ENCODE results near the gene SPP2.

Gene SPP2

DNA sequence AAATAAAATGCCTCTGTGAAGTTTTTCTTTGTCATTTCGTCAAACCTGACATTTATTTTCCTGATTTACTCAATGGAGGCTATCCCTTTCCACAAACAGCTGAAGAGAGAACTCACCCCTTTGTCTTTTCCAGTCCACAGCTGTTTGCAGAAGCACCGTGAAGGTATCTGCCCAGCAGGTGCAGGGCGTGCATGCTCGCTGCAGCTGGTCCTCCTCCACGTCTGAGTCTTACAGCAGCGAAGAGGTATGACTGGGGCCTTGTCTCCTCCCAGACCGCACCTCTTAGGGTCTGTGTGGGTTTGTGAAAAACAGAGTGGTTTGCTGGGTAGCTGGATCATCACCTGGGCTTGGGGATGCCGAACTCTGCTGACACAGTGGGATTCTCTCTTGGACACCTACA is 9.7 kb downstream of the SPP2 start:
- no peak overlapping the region for H3K4ac ChIP-seq (ENCODE audit: low read depth, low read length)
- WGBS (ENCODE audit: extremely low coverage, insufficient coverage, insufficient read length): no CpG with 5 or more reads among the region's 8 CpGs
- no peak overlapping the region for H3K4me2 ChIP-seq (ENCODE audit: low read length)
- no peak overlapping the region for H2BK12ac ChIP-seq (ENCODE audit: low read length)
- no peaks in the 10 kb centered on the region for H3K36me3 ChIP-seq (ENCODE audit: control insufficient read depth in 1 of 2, insufficient read depth in 2 of 2, low read length in 2 of 2)
- no peak overlapping the region for H2BK120ac ChIP-seq (ENCODE audit: insufficient read depth, low read length, poor library complexity)
- no peak overlapping the region for H3K23ac ChIP-seq (ENCODE audit: low read length)
- no peaks in the 10 kb centered on the region for H3K79me1 ChIP-seq (ENCODE audit: low read length)
- H4K12ac ChIP-seq (ENCODE audit: low read depth, low read length): no peak overlapping the region
- no peak overlapping the region for H3K4me3 ChIP-seq (ENCODE audit: low read depth, low read length)
- no peak overlapping the region for H3K9ac ChIP-seq (ENCODE audit: low read length)
- no peak overlapping the region for H4K8ac ChIP-seq (ENCODE audit: low read depth, low read length)
- H4K91ac ChIP-seq (ENCODE audit: low read depth, low read length): no peak overlapping the region
- no peaks in the 10 kb centered on the region for H3K27me3 ChIP-seq (ENCODE audit: insufficient read depth, low read length)
- H3K79me2 ChIP-seq (ENCODE audit: control insufficient read depth, insufficient read depth, low read length, poor library complexity): no peaks in the 10 kb centered on the region
- no peak overlapping the region for H2AFZ ChIP-seq (ENCODE audit: insufficient read depth, low read length, poor library complexity)
- no peak overlapping the region for H2BK5ac ChIP-seq (ENCODE audit: low read depth, low read length, poor library complexity)
- H3K4me1 ChIP-seq (ENCODE audit: control insufficient read depth in 1 of 2, insufficient read depth in 2 of 2, low read length in 2 of 2): no peaks in the 10 kb centered on the region
- no peak for DNase-seq
- no peak overlapping the region for H3K27ac ChIP-seq (ENCODE audit: low read depth, low read length)
- no peak overlapping the region for H3K14ac ChIP-seq (ENCODE audit: low read length)
- H2AK5ac ChIP-seq (ENCODE audit: low read length): no peak overlapping the region
- H3K9me3 ChIP-seq (ENCODE audit: insufficient read depth, low read depth, low read length): no peaks in the 10 kb centered on the region
- H3K18ac ChIP-seq (ENCODE audit: low read length): no peak overlapping the region

DNA sequence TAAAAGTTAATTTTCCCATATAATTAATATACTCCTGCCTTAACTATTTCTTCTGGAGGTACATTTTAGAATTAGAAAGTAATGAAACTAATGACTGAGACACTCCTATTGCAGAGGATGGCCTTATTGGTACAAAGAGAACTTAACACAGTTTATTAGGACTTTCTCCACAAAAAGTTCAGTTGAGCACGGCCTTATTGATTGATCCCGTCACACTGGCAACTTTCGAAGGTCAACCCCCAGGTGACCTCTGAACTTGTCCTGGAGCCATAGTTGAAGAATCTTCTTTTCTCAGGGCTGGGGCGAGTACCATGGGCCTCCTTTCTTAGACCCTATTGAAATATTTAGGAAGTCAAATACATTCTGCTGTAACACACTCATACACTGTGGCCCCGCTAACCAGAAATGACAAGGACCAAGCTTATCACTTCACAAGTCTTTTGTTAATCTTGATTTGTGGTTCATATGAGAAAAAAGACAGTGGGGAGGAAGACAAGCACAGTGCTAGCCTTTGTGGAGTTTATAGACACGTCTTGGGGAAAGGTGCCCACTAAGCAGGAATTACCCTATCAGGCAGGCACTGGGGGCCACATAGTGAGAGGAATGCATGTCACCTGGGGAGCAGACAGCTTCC is 11.2 kb downstream of the SPP2 start:
- Histone ChIP-seq H2BK5ac (ENCODE audit: low read depth, low read length, poor library complexity) (no peak overlapping the region), H4K8ac (ENCODE audit: low read depth, low read length) (no peak overlapping the region), H3K36me3 (ENCODE audit: control insufficient read depth in 1 of 2, insufficient read depth in 2 of 2, low read length in 2 of 2) (no peaks in the 10 kb centered on the region), H3K4me3 (ENCODE audit: low read depth, low read length) (no peak overlapping the region), H3K18ac (ENCODE audit: low read length) (no peak overlapping the region), H2AK5ac (ENCODE audit: low read length) (no peak overlapping the region), H2BK120ac (ENCODE audit: insufficient read depth, low read length, poor library complexity) (no peak overlapping the region), H3K23ac (ENCODE audit: low read length) (no peak overlapping the region), H2AFZ (ENCODE audit: insufficient read depth, low read length, poor library complexity) (no peak overlapping the region), H3K79me2 (ENCODE audit: control insufficient read depth, insufficient read depth, low read length, poor library complexity) (no peaks in the 10 kb centered on the region), H3K27ac (ENCODE audit: low read depth, low read length) (no peak overlapping the region), H3K27me3 (ENCODE audit: insufficient read depth, low read length) (no peaks in the 10 kb centered on the region), H2BK12ac (ENCODE audit: low read length) (no peak overlapping the region), H3K4ac (ENCODE audit: low read depth, low read length) (no peak overlapping the region), H3K79me1 (ENCODE audit: low read length) (no peaks in the 10 kb centered on the region), H3K4me2 (ENCODE audit: low read length) (no peak overlapping the region), H3K4me1 (ENCODE audit: control insufficient read depth in 1 of 2, insufficient read depth in 2 of 2, low read length in 2 of 2) (no peaks in the 10 kb centered on the region), H4K91ac (ENCODE audit: low read depth, low read length) (no peak overlapping the region), H3K14ac (ENCODE audit: low read length) (no peak overlapping the region), H3K9ac (ENCODE audit: low read length) (no peak overlapping the region), H4K12ac (ENCODE audit: low read depth, low read length) (no peak overlapping the region), H3K9me3 (ENCODE audit: insufficient read depth, low read depth, low read length) (no peaks in the 10 kb centered on the region)
- DNase-seq: no peak
- no CpG with 5 or more reads among the region's 6 CpGs for WGBS (ENCODE audit: extremely low coverage, insufficient coverage, insufficient read length)

DNA sequence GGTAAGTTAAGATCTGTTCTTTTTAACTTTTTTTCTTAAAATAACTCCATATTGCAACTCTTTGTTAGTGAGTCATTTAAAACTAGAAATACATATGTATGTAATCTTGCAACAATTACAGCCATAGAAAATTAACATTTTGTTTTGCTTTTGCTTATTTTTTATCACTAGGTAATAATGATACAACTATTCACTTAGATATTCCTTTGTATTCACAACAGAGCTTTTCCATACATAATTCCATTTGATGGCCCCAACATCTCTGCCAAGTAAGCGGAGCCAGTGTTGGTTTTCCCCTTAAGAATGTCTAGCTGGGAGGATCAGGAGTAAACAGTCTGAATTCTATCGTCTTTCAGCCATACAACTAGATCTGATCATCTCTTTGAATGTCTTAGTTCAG is 16.1 kb downstream of the SPP2 start:
- H3K4me2 ChIP-seq (ENCODE audit: low read length): no peak overlapping the region
- no peaks in the 10 kb centered on the region for H3K27me3 ChIP-seq (ENCODE audit: insufficient read depth, low read length)
- no peak overlapping the region for H3K27ac ChIP-seq (ENCODE audit: low read depth, low read length)
- H4K91ac ChIP-seq (ENCODE audit: low read depth, low read length): no peak overlapping the region
- H3K14ac ChIP-seq (ENCODE audit: low read length): no peak overlapping the region
- no peak overlapping the region for H2BK12ac ChIP-seq (ENCODE audit: low read length)
- H3K36me3 ChIP-seq (ENCODE audit: control insufficient read depth in 1 of 2, insufficient read depth in 2 of 2, low read length in 2 of 2): no peaks in the 10 kb centered on the region
- no peak overlapping the region for H4K8ac ChIP-seq (ENCODE audit: low read depth, low read length)
- H2BK5ac ChIP-seq (ENCODE audit: low read depth, low read length, poor library complexity): no peak overlapping the region
- no peak overlapping the region for H3K18ac ChIP-seq (ENCODE audit: low read length)
- no peak overlapping the region for H2AFZ ChIP-seq (ENCODE audit: insufficient read depth, low read length, poor library complexity)
- WGBS (ENCODE audit: extremely low coverage, insufficient coverage, insufficient read length): no CpG with 5 or more reads among the region's 2 CpGs
- no peaks in the 10 kb centered on the region for H3K79me2 ChIP-seq (ENCODE audit: control insufficient read depth, insufficient read depth, low read length, poor library complexity)
- no peak overlapping the region for H3K9ac ChIP-seq (ENCODE audit: low read length)
- no peaks in the 10 kb centered on the region for H3K4me1 ChIP-seq (ENCODE audit: control insufficient read depth in 1 of 2, insufficient read depth in 2 of 2, low read length in 2 of 2)
- no peaks in the 10 kb centered on the region for H3K9me3 ChIP-seq (ENCODE audit: insufficient read depth, low read depth, low read length)
- H3K4me3 ChIP-seq (ENCODE audit: low read depth, low read length): no peak overlapping the region
- no peak overlapping the region for H2BK120ac ChIP-seq (ENCODE audit: insufficient read depth, low read length, poor library complexity)
- no peak overlapping the region for H3K4ac ChIP-seq (ENCODE audit: low read depth, low read length)
- no peak overlapping the region for H2AK5ac ChIP-seq (ENCODE audit: low read length)
- H3K23ac ChIP-seq (ENCODE audit: low read length): no peak overlapping the region
- no peaks in the 10 kb centered on the region for H3K79me1 ChIP-seq (ENCODE audit: low read length)
- H4K12ac ChIP-seq (ENCODE audit: low read depth, low read length): no peak overlapping the region
- no peak for DNase-seq

DNA sequence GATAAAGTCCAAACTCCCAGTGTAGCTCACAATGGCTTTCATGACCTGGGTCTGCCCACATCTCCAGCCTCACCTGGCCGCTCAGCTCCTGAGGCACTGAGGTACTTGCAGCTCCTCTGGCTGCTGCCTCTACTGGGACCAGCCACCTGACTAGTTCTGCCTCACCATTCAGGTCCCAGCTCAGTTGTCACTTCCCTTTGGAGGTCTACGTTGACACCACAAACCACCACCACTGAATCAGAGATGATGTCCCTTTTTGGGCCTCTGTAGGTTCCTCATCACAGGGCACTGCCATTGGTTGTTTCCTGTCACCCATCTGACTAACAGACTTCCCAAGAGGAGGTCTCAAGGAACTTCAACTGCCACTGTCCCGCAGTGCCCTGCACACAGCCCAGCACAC is 21.2 kb downstream of the SPP2 start:
- Histone ChIP-seq H3K4me3 (ENCODE audit: low read depth, low read length) (no peak overlapping the region), H3K4me2 (ENCODE audit: low read length) (no peak overlapping the region), H3K79me1 (ENCODE audit: low read length) (no peaks in the 10 kb centered on the region), H2BK5ac (ENCODE audit: low read depth, low read length, poor library complexity) (no peak overlapping the region), H3K9me3 (ENCODE audit: insufficient read depth, low read depth, low read length) (no peaks in the 10 kb centered on the region), H2AK5ac (ENCODE audit: low read length) (no peak overlapping the region), H3K79me2 (ENCODE audit: control insufficient read depth, insufficient read depth, low read length, poor library complexity) (no peaks in the 10 kb centered on the region), H3K36me3 (ENCODE audit: control insufficient read depth in 1 of 2, insufficient read depth in 2 of 2, low read length in 2 of 2) (no peaks in the 10 kb centered on the region), H2AFZ (ENCODE audit: insufficient read depth, low read length, poor library complexity) (no peak overlapping the region), H2BK12ac (ENCODE audit: low read length) (no peak overlapping the region), H4K91ac (ENCODE audit: low read depth, low read length) (no peak overlapping the region), H3K18ac (ENCODE audit: low read length) (no peak overlapping the region), H3K27ac (ENCODE audit: low read depth, low read length) (no peak overlapping the region), H3K4ac (ENCODE audit: low read depth, low read length) (no peak overlapping the region), H3K23ac (ENCODE audit: low read length) (no peak overlapping the region), H3K14ac (ENCODE audit: low read length) (no peak overlapping the region), H3K9ac (ENCODE audit: low read length) (no peak overlapping the region), H4K8ac (ENCODE audit: low read depth, low read length) (no peak overlapping the region), H2BK120ac (ENCODE audit: insufficient read depth, low read length, poor library complexity) (no peak overlapping the region), H4K12ac (ENCODE audit: low read depth, low read length) (no peak overlapping the region), H3K27me3 (ENCODE audit: insufficient read depth, low read length) (no peaks in the 10 kb centered on the region), H3K4me1 (ENCODE audit: control insufficient read depth in 1 of 2, insufficient read depth in 2 of 2, low read length in 2 of 2) (no peaks in the 10 kb centered on the region)
- WGBS (ENCODE audit: extremely low coverage, insufficient coverage, insufficient read length): no CpG with 5 or more reads among the region's 3 CpGs
- DNase-seq: no peak

All from trophoblast cell (in vitro differentiated cells and primary cell).